Esophagus squamous epithelium (tissue), 4 donors: ENCODE data around the gene TNFRSF25.

Experiments
- CTCF ChIP-seq, 6 experiments: fragments of 450-650 bp in 4 of 6; fragments of 200-600 bp in 2 of 6; sonication (generic) in 2 of 6; IDR thresholded peaks; one replicate each; pipeline ENCODE4 v1.5.1; 2016 to 2019; ENCODE audit warnings: antibody characterized with exemption in 6 of 6, mild to moderate bottlenecking in 4 of 6, moderate library complexity in 4 of 6
- POLR2A ChIP-seq, 4 donors: fragments of 450-650 bp; IDR thresholded peaks; one replicate each; pipeline ENCODE4 v1.6.1; 2017; ENCODE audit warnings: antibody characterized with exemption in 4 of 4, mild to moderate bottlenecking in 4 of 4, moderate library complexity in 3 of 4

- TF ChIP-seq CTCF (IDR thresholded peaks at IDR 0.05) = no peak
- no peak for TF ChIP-seq POLR2A (IDR thresholded peaks at IDR 0.05)
Observed at GRCh38 chr1:6450943-6451373, 15.0 kb downstream of the TNFRSF25 start.
